ENCODE data around the gene MICAL3. TPM values are rescaled to one million over a fixed set of nuclear protein-coding genes. Genes with fewer than 3 reads are reported as not detected.

MICAL3 gene
- total RNA-seq, 1 donor from 2014 or later, result 33.6 TPM

GRCh38 chr22:18063306-18063705 is 38.9 kb upstream of the MICAL3 start:
- Mint-ChIP-seq H3K27me3 (ENCODE audit: insufficient read depth, low read depth) (peaks cover 9% of the 10 kb centered on the region), H3K4me1 (peaks cover 9% of the 10 kb centered on the region), H3K9me3 (no peaks in the 10 kb centered on the region), H3K27ac (peak overlapping the region; percentile 55), H3K4me3 (no peak overlapping the region), H3K36me3 (no peaks in the 10 kb centered on the region)
- Histone ChIP-seq H3K36me3 (no peaks in the 10 kb centered on the region), H3K9ac (no peak overlapping the region), H3K4me2 (no peak overlapping the region), H3K4me3 (no peak overlapping the region), H3K27ac (no peak overlapping the region), H3F3A (ENCODE audit: low read depth) (no peaks in the 10 kb centered on the region), H3K4me1 (no peaks in the 10 kb centered on the region), H3K27me3 (no peaks in the 10 kb centered on the region), H3K79me2 (ENCODE audit: low read depth) (no peaks in the 10 kb centered on the region), H3K9me3 (ENCODE audit: low read depth) (no peaks in the 10 kb centered on the region), H4K20me1 (ENCODE audit: low read depth) (no peaks in the 10 kb centered on the region), H2AFZ (replicated peaks) (no peak overlapping the region)
- TF ChIP-seq CTCF (IDR thresholded peaks at IDR 0.05) (no peak), EZH2phosphoT487 (IDR thresholded peaks at IDR 0.05) (no peak), EZH2 (IDR thresholded peaks at IDR 0.05) (no peak)
- no peak for DNase-seq (ENCODE audit: low spot score)

- TF ChIP-seq EZH2phosphoT487 (IDR thresholded peaks at IDR 0.05), result no peak
- TF ChIP-seq CTCF (IDR thresholded peaks at IDR 0.05), result no peak
- TF ChIP-seq EZH2 (IDR thresholded peaks at IDR 0.05), result no peak
- Histone ChIP-seq H3K4me1 (no peaks in the 10 kb centered on the region), H3K9me3 (ENCODE audit: low read depth) (no peaks in the 10 kb centered on the region), H3F3A (ENCODE audit: low read depth) (no peaks in the 10 kb centered on the region), H3K79me2 (ENCODE audit: low read depth) (no peaks in the 10 kb centered on the region), H3K36me3 (no peaks in the 10 kb centered on the region), H3K4me3 (no peak overlapping the region), H3K27me3 (no peaks in the 10 kb centered on the region), H2AFZ (replicated peaks) (no peak overlapping the region), H3K9ac (no peak overlapping the region), H3K27ac (no peak overlapping the region), H3K4me2 (no peak overlapping the region), H4K20me1 (ENCODE audit: low read depth) (no peaks in the 10 kb centered on the region)
- Mint-ChIP-seq H3K9me3 (no peaks in the 10 kb centered on the region), H3K4me3 (no peak overlapping the region), H3K27ac (no peak overlapping the region), H3K4me1 (peaks cover 7% of the 10 kb centered on the region), H3K36me3 (no peaks in the 10 kb centered on the region), H3K27me3 (ENCODE audit: insufficient read depth, low read depth) (peaks cover 5% of the 10 kb centered on the region)
- DNase-seq (ENCODE audit: low spot score), result no peak
These were observed 38.1 kb upstream of the MICAL3 start for GRCh38 chr22:18062421-18062820.

GRCh38 chr22:18060646-18061620 is 36.6 kb upstream of the MICAL3 start:
- H3K27ac Mint-ChIP-seq, result peak overlapping the region; percentile 4
- H3K4me3 Mint-ChIP-seq, result no peak overlapping the region
- H3K27me3 Mint-ChIP-seq (ENCODE audit: insufficient read depth, low read depth), result peaks cover 5% of the 10 kb centered on the region
- H3K4me1 ChIP-seq, result no peaks in the 10 kb centered on the region
- H4K20me1 ChIP-seq (ENCODE audit: low read depth), result no peaks in the 10 kb centered on the region
- H3K9me3 Mint-ChIP-seq, result no peaks in the 10 kb centered on the region
- H3K4me1 Mint-ChIP-seq, result peaks cover 5% of the 10 kb centered on the region
- H3F3A ChIP-seq (ENCODE audit: low read depth), result no peaks in the 10 kb centered on the region
- TF ChIP-seq EZH2phosphoT487 (IDR thresholded peaks at IDR 0.05) (no peak), CTCF (IDR thresholded peaks at IDR 0.05) (no peak), EZH2 (IDR thresholded peaks at IDR 0.05) (no peak)
- H3K27me3 ChIP-seq, result no peaks in the 10 kb centered on the region
- H3K9me3 ChIP-seq (ENCODE audit: low read depth), result no peaks in the 10 kb centered on the region
- H3K4me2 ChIP-seq, result no peak overlapping the region
- H3K79me2 ChIP-seq (ENCODE audit: low read depth), result no peaks in the 10 kb centered on the region
- H3K27ac ChIP-seq, result no peak overlapping the region
- H3K36me3 ChIP-seq, result no peaks in the 10 kb centered on the region
- DNase-seq (ENCODE audit: low spot score), result no peak
- H3K9ac ChIP-seq, result no peak overlapping the region
- H3K4me3 ChIP-seq, result no peak overlapping the region
- H2AFZ ChIP-seq (replicated peaks), result no peak overlapping the region
- H3K36me3 Mint-ChIP-seq, result no peaks in the 10 kb centered on the region

Measured in neural progenitor cell (in vitro differentiated cells).